WERI-Rb-1 (cell line): Measurements from ENCODE around the gene DYNC1H1.

Experiments
- DNase-seq: peaks from one replicate; pipeline ENCODE4 v3.0.0-alpha.2; 2020
- H3K27ac ChIP-seq: fragments of 250-450 bp; sonication (Bioruptor Pico); 2 replicates; pipeline ENCODE4 v1.5.1; 2020; ENCODE audit warnings: mild to moderate bottlenecking, moderate library complexity
- H3K27me3 ChIP-seq: fragments of 250-450 bp; sonication (Bioruptor Pico); 2 replicates; pipeline ENCODE4 v1.5.1; 2021; ENCODE audit warnings: mild to moderate bottlenecking, low read depth, moderate library complexity; ENCODE audit not compliant: insufficient read depth, severe bottlenecking
- H3K36me3 ChIP-seq: fragments of 250-450 bp; sonication (Bioruptor Pico); 2 replicates; pipeline ENCODE4 v1.5.1; 2020; ENCODE audit warnings: mild to moderate bottlenecking, moderate library complexity
- H3K4me3 ChIP-seq: 2 replicates; pipeline ENCODE4 v1.5.1; 2011; ENCODE audit warnings: low read depth, mild to moderate bottlenecking, control low read depth, low read length
- H3K9me3 ChIP-seq: fragments of 250-450 bp; sonication (Bioruptor Pico); 2 replicates; pipeline ENCODE4 v1.5.1; 2021; ENCODE audit warnings: mild to moderate bottlenecking, moderate library complexity; ENCODE audit not compliant: severe bottlenecking
- TF ChIP-seq, protein P1 (sequence below): IDR thresholded peaks from 2 replicates; pipeline ENCODE4 v1.5.1; 2011; ENCODE audit warnings: low read depth, mild to moderate bottlenecking, control low read depth, inconsistent platforms, low read length

DYNC1H1 gene

DNA sequence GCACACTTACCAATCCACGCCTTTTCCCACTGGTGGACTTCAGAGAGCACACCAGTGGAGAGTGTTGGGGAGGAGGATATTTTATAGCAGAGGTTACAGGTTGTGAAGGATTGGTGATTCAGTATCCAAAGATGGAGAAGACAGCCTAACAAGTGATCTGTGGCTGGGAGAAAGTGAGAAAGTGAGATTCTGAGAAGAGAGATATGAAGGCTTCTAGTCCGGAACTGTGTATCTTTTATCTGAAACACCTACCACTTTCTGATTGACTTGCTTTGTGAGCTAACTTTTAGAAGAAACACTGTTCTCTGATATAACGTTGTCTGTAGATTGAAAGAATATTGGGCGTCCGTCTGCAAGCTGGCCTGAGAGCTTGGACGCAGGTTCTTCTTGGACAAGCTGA lies 24.0 kb downstream of the DYNC1H1 start:
- H3K27me3 ChIP-seq: no peaks in the 10 kb centered on the region
- H3K9me3 ChIP-seq: no peaks in the 10 kb centered on the region
- peaks cover 92% of the 10 kb centered on the region for H3K36me3 ChIP-seq
- H3K4me3 ChIP-seq: no peak overlapping the region
- DNase-seq: no peak
- TF ChIP-seq, protein P1, sequence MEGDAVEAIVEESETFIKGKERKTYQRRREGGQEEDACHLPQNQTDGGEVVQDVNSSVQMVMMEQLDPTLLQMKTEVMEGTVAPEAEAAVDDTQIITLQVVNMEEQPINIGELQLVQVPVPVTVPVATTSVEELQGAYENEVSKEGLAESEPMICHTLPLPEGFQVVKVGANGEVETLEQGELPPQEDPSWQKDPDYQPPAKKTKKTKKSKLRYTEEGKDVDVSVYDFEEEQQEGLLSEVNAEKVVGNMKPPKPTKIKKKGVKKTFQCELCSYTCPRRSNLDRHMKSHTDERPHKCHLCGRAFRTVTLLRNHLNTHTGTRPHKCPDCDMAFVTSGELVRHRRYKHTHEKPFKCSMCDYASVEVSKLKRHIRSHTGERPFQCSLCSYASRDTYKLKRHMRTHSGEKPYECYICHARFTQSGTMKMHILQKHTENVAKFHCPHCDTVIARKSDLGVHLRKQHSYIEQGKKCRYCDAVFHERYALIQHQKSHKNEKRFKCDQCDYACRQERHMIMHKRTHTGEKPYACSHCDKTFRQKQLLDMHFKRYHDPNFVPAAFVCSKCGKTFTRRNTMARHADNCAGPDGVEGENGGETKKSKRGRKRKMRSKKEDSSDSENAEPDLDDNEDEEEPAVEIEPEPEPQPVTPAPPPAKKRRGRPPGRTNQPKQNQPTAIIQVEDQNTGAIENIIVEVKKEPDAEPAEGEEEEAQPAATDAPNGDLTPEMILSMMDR: no peak
- H3K27ac ChIP-seq: no peak overlapping the region

DNA sequence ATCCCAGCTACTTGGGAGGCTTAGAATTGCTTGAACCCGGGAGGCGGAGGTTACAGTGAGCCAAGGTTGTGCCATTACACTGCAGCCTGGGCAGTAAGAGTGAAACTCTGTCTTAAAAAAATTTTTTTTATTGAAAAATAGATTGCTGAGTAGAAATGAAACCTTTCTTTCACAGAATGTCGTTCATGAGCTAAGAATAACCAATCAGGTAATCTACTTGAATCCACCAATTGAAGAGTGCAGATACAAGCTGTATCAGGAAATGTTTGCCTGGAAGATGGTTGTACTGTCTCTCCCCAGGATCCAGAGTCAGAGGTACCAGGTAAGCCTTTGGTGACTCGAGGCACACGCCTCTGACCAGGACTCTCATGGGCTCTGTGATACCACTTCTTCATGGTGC lies 27.0 kb downstream of the DYNC1H1 start:
- Histone ChIP-seq H3K4me3 (no peak overlapping the region), H3K27me3 (no peaks in the 10 kb centered on the region), H3K9me3 (no peaks in the 10 kb centered on the region), H3K27ac (0 out of 2 replicates have a peak overlapping the region, but pooled peaks have one; percentile 20), H3K36me3 (peaks cover 97% of the 10 kb centered on the region)
- no peak for DNase-seq
- TF ChIP-seq, protein P1: no peak

DNA sequence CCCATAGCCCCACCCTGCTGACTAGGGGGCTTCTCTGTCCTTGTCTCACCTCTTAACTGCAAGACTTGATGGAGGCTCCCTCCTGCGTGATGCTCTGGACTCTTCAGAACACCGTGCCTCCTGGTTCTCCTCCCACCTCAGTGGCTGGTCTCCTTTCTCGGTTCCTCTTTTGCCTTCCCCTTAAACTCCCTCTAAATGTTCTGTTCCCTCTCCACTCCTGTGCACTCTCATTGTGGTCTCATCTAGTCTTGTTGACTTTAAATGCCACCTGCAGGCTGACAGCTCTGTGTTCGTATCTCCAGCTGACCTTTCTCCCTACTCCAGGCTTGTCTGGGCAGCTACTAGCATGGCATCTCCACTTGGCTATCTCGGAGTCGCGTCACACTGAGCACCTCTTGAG lies 28.3 kb downstream of the DYNC1H1 start:
- TF ChIP-seq, protein P1: no peak
- H3K27ac ChIP-seq: no peak overlapping the region
- no peak overlapping the region for H3K4me3 ChIP-seq
- no peaks in the 10 kb centered on the region for H3K9me3 ChIP-seq
- no peak for DNase-seq
- H3K36me3 ChIP-seq: peaks cover 95% of the 10 kb centered on the region
- H3K27me3 ChIP-seq: no peaks in the 10 kb centered on the region

DNA sequence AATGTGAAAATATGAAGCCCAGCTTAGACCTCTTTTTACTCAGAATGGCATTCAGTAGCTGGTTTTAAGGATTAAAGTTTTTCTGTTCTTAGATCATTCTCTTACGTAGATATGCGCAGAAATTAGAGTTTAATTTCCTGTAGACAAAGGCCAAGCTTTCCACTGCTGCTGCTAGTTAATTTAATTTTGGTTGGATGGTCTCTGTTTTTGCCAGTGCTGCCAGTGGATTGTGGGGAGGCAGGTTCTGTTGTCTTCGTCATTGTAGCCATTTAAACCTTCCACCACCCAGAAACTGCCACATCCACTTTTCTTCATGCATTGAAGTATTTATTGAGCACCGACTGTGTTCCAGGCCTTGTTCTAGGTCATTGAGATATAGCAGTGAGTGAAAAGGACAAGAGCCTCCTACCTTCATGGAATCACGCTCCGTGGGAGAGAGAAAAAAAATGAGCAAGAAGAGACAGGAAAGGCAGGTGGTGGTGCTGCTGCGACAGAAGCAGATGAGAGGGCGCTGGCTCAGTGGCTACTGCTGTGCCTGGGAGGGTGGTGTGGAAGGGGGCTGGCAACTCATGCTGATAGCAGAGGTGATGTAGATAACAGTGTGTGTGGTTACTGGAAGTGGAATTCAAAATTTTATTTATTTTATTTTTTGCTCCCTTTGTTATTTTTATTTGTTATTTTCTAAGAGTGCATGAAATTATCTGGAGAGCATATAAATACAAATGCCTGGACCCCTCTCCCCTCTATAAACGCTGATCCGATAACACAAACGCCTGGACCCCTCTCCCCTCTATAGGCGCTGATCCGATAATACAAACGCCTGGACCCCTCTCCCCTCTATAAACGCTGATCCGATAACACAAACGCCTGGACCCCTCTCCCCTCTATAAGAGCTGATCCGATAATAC lies 33.3 kb downstream of the DYNC1H1 start:
- peaks cover 80% of the 10 kb centered on the region for H3K36me3 ChIP-seq
- no peak overlapping the region for H3K27ac ChIP-seq
- no peak overlapping the region for H3K4me3 ChIP-seq
- no peaks in the 10 kb centered on the region for H3K27me3 ChIP-seq
- H3K9me3 ChIP-seq: no peaks in the 10 kb centered on the region
- TF ChIP-seq, protein P1: no peak
- DNase-seq: no peak

DNA sequence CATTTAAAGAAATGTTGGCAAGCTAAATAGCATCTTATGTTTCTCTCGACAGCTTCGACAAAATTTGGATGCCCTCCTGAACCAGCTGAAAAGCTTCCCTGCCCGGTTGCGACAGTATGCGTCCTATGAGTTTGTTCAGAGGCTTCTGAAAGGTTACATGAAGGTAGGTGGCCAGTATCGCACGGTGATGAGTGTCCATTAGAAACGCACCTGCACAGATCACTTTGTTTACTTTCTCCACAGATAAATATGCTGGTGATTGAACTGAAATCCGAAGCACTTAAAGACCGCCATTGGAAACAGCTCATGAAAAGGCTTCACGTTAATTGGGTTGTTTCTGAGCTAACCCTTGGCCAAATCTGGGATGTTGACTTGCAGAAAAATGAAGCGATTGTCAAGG lies 36.5 kb downstream of the DYNC1H1 start:
- no peaks in the 10 kb centered on the region for H3K9me3 ChIP-seq
- H3K36me3 ChIP-seq: peaks cover 81% of the 10 kb centered on the region
- no peak for DNase-seq
- H3K27me3 ChIP-seq: no peaks in the 10 kb centered on the region
- TF ChIP-seq, protein P1: no peak
- no peak overlapping the region for H3K4me3 ChIP-seq
- no peak overlapping the region for H3K27ac ChIP-seq
